H54 (cell line): ENCODE data around the gene RASGRP2.

Experiments used
- DNase-seq: peaks from one replicate; pipeline ENCODE4 v3.0.0; 2011; ENCODE audit warnings: low spot score, mixed read lengths; ENCODE audit not compliant: insufficient read length
- FAIRE-seq: peaks from 3 replicates; lab custom pipeline; 2011; peaks lifted over from hg19 to GRCh38; lab: Jason Lieb, UNC
- POLR2A ChIP-seq: IDR thresholded peaks from 2 replicates; pipeline ENCODE4 v1.6.1; 2011; ENCODE audit warnings: low read depth, mild to moderate bottlenecking, low read length

Gene RASGRP2

DNA sequence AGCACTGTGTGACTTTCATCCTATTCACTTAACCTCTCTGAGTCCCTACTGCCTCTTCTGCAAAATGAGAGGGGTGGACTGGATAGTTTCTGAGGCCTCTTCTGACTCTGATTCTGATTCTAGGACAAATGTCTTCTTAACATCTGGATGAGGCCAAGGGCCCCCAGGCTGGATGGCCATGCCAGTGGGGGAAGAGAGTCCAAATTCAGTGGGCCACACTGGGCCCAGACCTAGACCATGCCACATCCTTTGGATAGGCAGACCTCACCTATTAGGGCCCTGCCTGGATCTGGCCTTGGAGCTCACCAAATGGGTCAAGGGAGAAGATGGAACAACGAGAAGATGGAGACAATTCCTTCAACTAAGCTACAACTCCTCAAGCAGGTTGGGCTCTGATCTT is 45.5 kb downstream of the RASGRP2 start:
- DNase-seq: no peak
- no peak for TF ChIP-seq POLR2A
- no peak for FAIRE-seq

DNA sequence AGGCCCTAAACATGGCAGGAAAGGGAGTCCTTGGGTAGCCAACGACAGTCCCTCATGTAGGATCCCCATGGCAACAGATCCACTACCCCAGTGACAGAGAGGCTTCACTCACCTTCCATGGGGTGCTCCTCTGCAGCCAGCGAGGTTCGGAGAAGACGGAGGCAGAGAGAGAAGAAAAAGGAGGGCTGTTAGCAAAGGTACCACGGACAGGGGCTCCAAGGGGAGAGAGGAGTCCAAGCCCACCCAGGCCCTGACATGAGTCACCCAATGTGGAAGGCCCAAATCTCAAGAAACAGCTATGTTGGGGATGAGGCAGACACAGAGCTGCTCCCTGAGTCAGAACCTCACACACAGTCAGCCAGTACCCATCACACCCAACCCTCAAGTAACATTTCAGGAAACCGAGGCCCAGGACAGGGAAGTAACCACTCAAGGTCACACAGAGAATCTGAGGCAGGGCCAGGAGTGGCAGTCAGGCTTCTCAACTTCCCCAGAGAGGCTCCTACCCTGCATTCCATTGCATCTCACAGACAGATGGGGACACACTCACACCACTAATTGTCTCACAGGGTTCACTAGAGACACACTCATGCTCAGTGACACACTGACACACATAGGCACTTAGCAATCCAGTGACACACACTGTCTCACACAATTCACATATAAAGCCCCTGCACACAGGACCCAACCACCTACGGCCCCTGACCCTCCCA is 46.1 kb downstream of the RASGRP2 start:
- no peak for FAIRE-seq
- no peak for TF ChIP-seq POLR2A
- no peak for DNase-seq

DNA sequence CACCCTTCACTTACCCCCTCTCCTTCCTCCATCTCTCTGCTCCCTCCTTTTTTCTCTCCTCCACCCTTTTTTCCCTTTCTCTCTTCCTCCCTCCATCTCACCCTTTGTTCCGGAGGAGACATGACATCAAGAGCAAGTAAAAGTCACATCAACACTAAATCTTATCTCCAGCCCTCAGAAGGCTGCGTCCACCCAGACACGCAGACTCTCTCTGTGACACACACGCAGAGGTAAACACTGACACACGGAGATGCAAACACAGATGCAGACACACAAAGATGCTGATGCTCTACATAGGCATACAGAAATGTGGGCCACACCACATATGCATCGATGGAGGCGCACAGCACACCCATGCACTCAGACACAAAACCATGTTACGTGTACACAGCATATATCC is 47.9 kb downstream of the RASGRP2 start:
- FAIRE-seq: no peak
- no peak for TF ChIP-seq POLR2A
- no peak for DNase-seq

DNA sequence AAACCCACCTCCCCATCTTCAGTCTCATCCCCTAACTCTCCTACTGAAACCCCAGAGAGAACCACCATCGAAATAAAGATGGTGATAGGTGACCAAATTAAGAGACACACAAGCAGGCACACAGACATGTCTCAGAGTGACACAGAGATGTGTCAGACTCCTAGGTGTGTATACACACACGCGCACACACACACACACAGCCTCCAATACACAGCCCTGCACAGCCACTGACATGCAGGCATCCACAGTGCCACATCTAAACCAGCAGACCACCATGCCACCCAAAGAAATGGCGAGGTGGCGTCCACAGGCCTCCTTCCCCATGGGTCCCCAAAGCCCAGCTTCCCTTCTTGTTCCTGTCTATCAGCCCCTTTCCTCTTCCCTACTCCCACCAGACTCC is 48.4 kb downstream of the RASGRP2 start:
- no peak for DNase-seq
- TF ChIP-seq POLR2A: no peak
- no peak for FAIRE-seq

DNA sequence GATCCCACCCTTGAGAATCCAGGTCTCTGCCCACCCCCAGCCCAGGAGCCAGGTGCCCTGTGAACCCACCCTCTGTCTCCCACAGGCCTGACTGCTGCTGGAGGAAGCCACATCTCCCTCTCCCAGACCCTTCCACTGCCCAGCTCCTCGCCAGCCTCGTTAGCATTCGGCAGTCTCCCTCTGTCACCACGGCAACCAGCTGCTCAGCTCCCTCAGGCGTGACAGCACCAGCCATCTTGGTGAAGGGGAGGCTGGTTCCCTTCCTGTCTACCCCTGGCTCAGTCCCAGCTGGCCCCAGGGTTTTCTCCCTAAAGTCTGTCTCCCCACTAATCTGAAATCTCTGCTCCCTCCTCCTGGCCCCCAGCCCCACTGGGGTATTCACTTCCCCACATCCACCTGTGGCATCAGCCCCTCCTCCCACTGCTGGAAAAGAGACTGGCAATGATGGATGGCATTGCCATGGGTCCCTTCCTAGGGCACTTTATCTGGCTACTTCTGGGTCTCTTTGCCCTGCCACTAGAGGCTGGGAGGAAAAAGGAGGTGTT is 49.0 kb downstream of the RASGRP2 start:
- no peak for TF ChIP-seq POLR2A
- no peak for FAIRE-seq
- DNase-seq: no peak

DNA sequence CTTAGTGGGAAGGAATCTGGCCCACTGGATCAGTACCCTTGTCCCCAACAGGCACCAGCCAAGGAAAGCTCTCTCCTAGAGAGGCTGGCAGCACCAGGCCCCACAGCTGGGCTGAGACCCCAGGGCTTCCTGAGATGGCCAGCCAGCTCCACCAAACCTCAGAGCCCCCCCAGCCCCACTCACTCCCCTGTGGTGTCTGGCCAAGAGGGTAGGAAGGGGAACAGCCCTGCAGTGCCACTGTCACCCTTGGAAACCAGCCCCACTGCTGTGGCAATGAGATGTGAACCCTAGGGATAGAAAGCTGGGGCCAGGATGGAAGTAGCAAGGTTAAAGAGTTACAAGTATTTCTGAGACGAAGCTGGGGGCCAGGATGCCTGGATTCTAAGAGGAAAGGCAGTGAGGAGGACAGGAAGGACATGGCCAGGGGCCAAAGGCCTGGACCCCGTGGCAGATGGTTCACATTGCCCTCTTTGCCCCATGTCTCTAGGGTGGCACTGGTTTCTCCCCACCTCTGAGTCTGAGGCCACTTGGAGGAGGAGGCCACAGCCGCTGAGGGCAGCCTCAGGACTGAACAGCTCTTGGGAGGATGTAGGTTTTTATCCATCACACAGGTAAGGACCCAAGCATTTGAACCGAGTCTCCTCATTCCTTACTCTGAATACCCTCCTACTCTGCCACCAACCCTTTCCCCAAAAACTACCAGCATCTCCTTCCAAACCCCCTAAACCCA is 49.8 kb downstream of the RASGRP2 start:
- FAIRE-seq: no peak

DNA sequence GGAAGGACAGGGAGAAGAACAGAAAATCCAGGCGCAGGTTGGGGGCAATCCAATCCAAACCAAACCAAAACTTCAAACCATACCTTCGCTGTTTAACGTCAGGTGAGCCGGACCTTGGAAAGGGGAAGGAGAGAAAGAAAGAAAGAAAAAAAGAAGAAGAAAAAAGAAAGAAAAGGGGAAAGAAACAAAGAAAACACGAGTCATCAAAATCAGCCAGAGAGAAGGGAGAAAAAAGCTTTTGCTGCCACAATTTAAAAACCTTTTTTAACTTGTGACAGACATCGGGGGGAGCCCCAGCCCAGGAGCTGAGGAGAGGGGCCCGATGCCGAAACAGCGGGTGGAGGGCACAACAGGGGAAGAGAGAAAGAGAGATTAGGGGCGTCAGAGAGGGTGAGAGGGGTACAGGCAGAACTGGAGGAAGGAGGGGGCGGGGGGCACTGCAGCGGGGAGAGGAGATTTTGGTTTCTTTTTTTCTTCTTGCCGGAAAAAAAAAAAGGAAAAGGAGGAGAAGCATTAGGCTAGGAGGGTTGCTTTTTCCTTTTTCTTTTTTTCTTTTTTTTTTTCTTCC is 51.1 kb downstream of the RASGRP2 start:
- FAIRE-seq (no peak), DNase-seq (no peak)
- TF ChIP-seq POLR2A: no peak

More for the DNA sequence above, 49.8 kb downstream of the RASGRP2 start:
- DNase-seq: no peak
- no peak for TF ChIP-seq POLR2A

DNA sequence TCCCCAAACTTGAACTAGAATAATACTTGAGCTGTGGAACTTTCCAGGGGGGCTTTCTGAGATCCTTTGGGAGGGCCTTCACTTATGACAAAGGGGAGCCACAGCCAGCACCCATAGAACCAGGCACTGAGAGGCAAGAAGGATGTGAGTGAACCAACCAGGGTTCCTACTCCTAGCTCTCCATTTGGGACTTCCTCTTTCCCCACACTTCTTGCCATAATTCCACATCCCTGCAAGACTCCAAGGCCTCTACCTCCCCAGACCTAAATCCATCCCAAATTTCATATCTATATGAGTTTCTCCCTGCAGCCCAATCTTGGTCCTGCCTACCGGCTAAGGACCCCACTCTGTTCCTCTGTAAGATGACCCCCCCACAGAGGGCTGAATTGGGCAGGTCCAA is 52.4 kb downstream of the RASGRP2 start:
- TF ChIP-seq POLR2A: no peak
- FAIRE-seq (no peak), DNase-seq (no peak)

DNA sequence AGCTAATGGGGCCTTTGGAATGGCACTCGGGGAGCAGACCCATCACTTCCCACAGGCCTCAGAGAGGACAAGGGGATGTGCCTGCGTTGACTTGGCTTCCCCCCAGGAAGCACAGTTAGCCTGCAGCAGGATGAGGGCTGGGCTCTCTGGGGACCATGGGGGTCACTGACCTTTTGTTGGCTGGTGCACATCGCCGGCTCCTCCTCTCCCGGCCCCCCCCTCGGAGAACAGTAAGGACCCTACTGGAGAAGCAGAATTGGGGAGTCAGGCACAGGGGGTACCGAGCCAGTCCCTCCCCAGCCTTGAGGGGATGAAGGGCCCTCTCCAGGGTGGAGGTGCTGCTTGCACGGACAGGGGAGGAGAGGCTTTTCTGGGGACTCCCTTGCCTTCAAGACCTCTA is 53.7 kb downstream of the RASGRP2 start:
- no peak for TF ChIP-seq POLR2A
- no peak for FAIRE-seq
- no peak for DNase-seq

DNA sequence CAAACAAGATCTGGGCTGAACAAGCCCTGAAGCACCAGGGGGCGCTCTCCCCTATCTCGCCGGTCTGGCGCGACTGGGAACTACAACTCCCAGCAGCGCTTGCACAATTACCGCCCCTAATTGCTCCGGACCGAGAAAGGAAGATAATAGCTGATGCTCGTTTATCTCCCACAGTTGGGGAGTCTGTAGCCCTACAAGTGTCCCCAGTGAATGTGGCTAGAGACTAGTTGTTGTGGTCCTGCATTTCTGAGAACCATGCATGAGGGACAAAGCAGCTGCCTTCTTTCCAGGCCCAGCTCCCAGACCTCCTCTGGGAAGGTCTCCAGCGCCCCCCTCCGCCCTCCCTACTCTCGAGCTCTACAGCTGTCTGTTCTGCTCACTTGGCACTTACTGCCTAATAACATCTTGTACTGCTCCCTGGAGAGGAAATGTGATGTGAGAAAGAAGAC is 55.4 kb downstream of the RASGRP2 start:
- TF ChIP-seq POLR2A: no peak
- peak; percentile 83 for DNase-seq
- no peak for FAIRE-seq

DNA sequence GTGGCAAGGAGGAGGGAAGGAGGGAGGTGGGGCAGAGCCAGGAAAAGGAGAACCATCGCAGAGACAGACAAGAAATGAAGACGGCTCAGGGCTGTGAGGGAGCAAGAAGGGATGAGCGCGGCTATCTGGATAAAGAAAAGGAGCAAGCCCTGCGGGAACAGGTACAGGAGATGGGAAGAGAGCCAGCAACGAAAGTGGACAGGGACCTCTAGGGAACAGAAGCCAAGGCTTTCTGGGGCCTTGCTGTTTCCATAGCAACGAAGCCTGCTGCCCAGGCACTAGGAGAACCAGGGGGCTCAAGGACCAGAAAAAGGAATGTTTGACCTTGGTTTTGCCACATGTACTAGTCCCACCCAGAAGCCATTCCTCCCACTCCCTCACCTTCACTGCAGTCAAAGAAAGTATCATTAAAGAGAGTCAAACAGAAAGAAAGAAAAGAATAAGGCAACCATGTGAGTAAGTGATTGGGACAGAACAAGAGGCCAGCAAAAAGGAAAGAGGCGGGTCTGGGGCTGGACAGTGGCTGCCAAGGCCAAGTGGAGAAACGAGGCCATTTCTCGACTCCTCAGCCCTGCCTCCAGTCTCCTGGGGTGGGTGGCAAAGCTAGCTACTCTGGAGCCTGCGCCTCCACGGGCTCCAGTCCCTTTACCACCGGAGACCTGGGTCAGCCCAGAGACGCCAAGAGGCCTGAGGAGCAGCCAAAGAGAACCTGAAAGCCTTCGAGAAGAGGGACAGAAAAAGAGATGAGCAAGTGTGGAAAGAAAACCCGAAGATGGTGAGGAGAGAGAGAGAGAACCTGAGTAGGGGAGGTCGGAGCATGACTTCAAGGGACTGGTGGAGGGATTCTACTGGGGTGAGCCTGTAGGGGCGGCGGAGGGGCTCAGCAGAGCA is 56.1 kb downstream of the RASGRP2 start:
- DNase-seq (no peak), FAIRE-seq (no peak)
- no peak for TF ChIP-seq POLR2A

DNA sequence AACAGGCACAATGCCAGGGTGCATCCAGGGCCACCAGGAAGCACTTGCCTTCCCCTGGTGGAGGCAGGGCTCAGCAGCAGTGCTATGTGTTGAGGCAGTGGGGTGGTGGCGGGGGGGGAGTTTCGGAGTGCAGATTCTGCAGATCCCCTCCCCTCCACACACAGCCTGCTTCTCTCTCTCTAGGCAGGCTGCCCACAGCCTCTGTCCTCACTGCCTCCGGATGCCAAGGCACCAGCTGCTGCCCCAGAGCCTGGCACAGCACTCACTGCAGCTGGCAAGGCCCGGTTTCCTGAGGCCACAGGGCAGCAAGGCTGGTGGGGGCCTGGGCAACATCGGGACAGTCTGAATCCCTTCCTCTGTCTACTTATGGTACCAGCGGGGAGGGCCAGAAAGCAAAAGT is 56.7 kb downstream of the RASGRP2 start:
- FAIRE-seq: no peak
- no peak for DNase-seq
- no peak for TF ChIP-seq POLR2A

DNA sequence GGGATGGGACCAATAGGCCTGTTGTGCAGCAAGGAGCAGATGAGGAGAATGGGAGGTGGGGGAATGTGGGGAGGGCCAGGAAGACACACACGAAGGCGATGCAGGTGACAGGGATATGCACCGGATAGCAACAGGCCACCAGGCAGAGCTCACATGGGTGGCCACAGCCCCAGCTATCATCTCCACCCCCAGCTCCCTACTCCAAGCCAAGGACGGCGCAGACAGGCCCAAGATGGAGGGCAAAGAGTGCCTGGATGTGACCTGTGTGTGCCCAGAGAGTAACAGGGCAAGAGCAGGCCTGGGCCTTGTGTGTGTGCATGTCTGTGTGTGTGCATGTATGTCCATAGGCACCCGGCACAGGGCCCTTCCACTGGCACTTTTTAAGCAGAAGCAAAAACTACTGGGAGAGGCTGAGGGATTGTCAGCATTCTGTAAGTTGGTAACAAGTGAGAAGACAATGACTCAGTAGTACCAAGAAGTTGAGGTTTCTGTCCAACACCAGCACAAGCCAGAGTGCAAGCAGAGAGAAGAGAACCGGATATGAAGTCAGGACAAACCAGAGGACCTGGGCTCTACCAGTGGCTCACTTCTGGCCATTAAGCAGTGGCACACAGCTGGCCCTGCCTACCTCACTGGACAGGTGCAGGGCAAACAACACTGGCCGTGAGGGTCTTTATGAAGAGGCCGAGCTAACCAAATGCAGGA is 57.3 kb downstream of the RASGRP2 start:
- no peak for TF ChIP-seq POLR2A
- FAIRE-seq: no peak
- DNase-seq: no peak
